GM12878 (cell line): ENCODE results near the gene SSTR4.

Source experiments
- ATF2 ChIP-seq: IDR thresholded peaks from 2 replicates; pipeline ENCODE4 v1.6.1; 2012; ENCODE audit warnings: low read length, inconsistent platforms
- CTCF ChIP-seq, 3 experiments: IDR thresholded peaks in 2 of 3; conservative IDR thresholded peaks in 1 of 3; 2 replicates each; pipeline ENCODE4 v1.5.1; 2011; ENCODE audit warnings: low read depth in 3 of 3, low read length in 3 of 3, mild to moderate bottlenecking in 3 of 3, control low read depth in 2 of 3, moderate library complexity in 2 of 3, inconsistent platforms in 1 of 3, mixed read lengths in 1 of 3; ENCODE audit not compliant: control insufficient read depth in 2 of 3, insufficient read depth in 1 of 3; ENCODE audit errors: extremely low read depth in 1 of 3
- ESRRA ChIP-seq: IDR thresholded peaks from 2 replicates; pipeline ENCODE4 v1.6.1; 2012; ENCODE audit warnings: mild to moderate bottlenecking, low read length, improper control_type of control experiment
- FOXM1 ChIP-seq: IDR thresholded peaks from 2 replicates; pipeline ENCODE4 v1.6.1; 2012; ENCODE audit warnings: low read depth, mild to moderate bottlenecking, inconsistent platforms, low read length, moderate library complexity
- MXI1 ChIP-seq: fragments of 150-350 bp; IDR thresholded peaks from 2 replicates; pipeline ENCODE4 v1.6.1; 2011; ENCODE audit warnings: low read depth, mild to moderate bottlenecking, inconsistent platforms, low read length, improper control_type of control experiment
- POLR2A ChIP-seq: IDR thresholded peaks from 2 replicates; pipeline ENCODE4 v1.6.1; 2011; ENCODE audit warnings: low read depth, mild to moderate bottlenecking, low read length
- TCF12 ChIP-seq: IDR thresholded peaks from 2 replicates; pipeline ENCODE4 v1.6.1; 2011; ENCODE audit warnings: low read depth, mild to moderate bottlenecking, low read length
- USF1 ChIP-seq: IDR thresholded peaks from 2 replicates; pipeline ENCODE4 v1.6.1; 2011; ENCODE audit warnings: borderline replicate concordance, low read depth, mild to moderate bottlenecking, moderate library complexity, mixed read lengths, low read length; ENCODE audit not compliant: insufficient read depth; ENCODE audit errors: extremely low read length
- USF2 ChIP-seq: IDR thresholded peaks from 2 replicates; pipeline ENCODE4 v1.6.1; 2011; ENCODE audit warnings: low read depth, low read length, improper control_type of control experiment, borderline replicate concordance

GRCh38 chr20:23011008-23011721, 23.9 kb upstream of the SSTR4 start:
- TF ChIP-seq TCF12 (no peak), POLR2A (no peak), CTCF (IDR thresholded peaks at IDR 0.05 in 2 of 3, conservative IDR thresholded peaks at IDR 0.05 in 1 of 3; ENCODE audit: control insufficient read depth in 2 of 3, extremely low read depth in 1 of 3, insufficient read depth in 1 of 3, low read depth in 3 of 3, low read length in 3 of 3) (no peak), ESRRA (no peak), ATF2 (no peak), MXI1 (no peak), USF1 (no peak), FOXM1 (no peak), USF2 (no peak)
